ENCODE data around the gene RPL10.

The RPL10 gene

GRCh38 chrX:154430916-154431315 is 32.7 kb downstream of the RPL10 start:
- DNase-seq (ENCODE audit: low read depth) = no peak

- DNase-seq (ENCODE audit: low read depth) = no peak
Measured at GRCh38 chrX:154431341-154431740, 33.2 kb downstream of the RPL10 start.

GRCh38 chrX:154432210-154432609 is 34.0 kb downstream of the RPL10 start:
- no peak for DNase-seq (ENCODE audit: low read depth)

GRCh38 chrX:154433605-154434004 is 35.4 kb downstream of the RPL10 start:
- no peak for DNase-seq (ENCODE audit: low read depth)

GRCh38 chrX:154434394-154435168 is 36.4 kb downstream of the RPL10 start:
- no peak for DNase-seq (ENCODE audit: low read depth)

- DNase-seq (ENCODE audit: low read depth) = no peak
Measured at GRCh38 chrX:154435171-154435733, 37.1 kb downstream of the RPL10 start.

GRCh38 chrX:154436374-154436982 is 38.3 kb downstream of the RPL10 start:
- DNase-seq (ENCODE audit: low read depth) = no peak

GRCh38 chrX:154436983-154437752 is 39.0 kb downstream of the RPL10 start, which contains the start of gene GDI1:
TSS of gene GDI1 (plus strand) at chrX:154437154. CDS start at chrX:154437255, 101 bp downstream.
- DNase-seq (ENCODE audit: low read depth) = no peak

- DNase-seq (ENCODE audit: low read depth) = no peak
Measured at GRCh38 chrX:154437971-154438893, 40.1 kb downstream of the RPL10 start.

- DNase-seq (ENCODE audit: low read depth) = no peak
Measured at GRCh38 chrX:154439841-154440240, 41.7 kb downstream of the RPL10 start.

- no peak for DNase-seq (ENCODE audit: low read depth)
Measured at GRCh38 chrX:154440623-154441357, 42.6 kb downstream of the RPL10 start.

GRCh38 chrX:154441564-154441963 is 43.4 kb downstream of the RPL10 start:
- no peak for DNase-seq (ENCODE audit: low read depth)

GRCh38 chrX:154441984-154442707 is 44.0 kb downstream of the RPL10 start:
- DNase-seq (ENCODE audit: low read depth) = no peak

- DNase-seq (ENCODE audit: low read depth) = no peak
Measured at GRCh38 chrX:154443479-154443910, 45.3 kb downstream of the RPL10 start.

GRCh38 chrX:154443992-154444754 is 46.0 kb downstream of the RPL10 start, which contains the start of gene FAM50A:
TSS of gene FAM50A (plus strand) at chrX:154444141. CDS start at chrX:154444236, 95 bp downstream.
- peak; percentile 8 for DNase-seq (ENCODE audit: low read depth)

- no peak for DNase-seq (ENCODE audit: low read depth)
Measured at GRCh38 chrX:154444755-154445246, 46.6 kb downstream of the RPL10 start.

- no peak for DNase-seq (ENCODE audit: low read depth)
Measured at GRCh38 chrX:154445776-154446175, 47.6 kb downstream of the RPL10 start.

GRCh38 chrX:154446430-154446829 is 48.3 kb downstream of the RPL10 start:
- DNase-seq (ENCODE audit: low read depth) = no peak

GRCh38 chrX:154448484-154448883 is 50.3 kb downstream of the RPL10 start:
- no peak for DNase-seq (ENCODE audit: low read depth)

All from fibroblast of the conjunctiva (primary cell).